GM12872 (cell line): ENCODE results near the gene FYB2.
A peak's percentile ranks its signal among the peaks of the same experiment; 100 is the strongest.

Source experiments
- CTCF ChIP-seq: IDR thresholded peaks from 3 replicates; pipeline ENCODE4 v1.5.1; 2011; ENCODE audit warnings: low read depth, mild to moderate bottlenecking, low read length, moderate library complexity; ENCODE audit not compliant: insufficient read depth

FYB2 gene

DNA sequence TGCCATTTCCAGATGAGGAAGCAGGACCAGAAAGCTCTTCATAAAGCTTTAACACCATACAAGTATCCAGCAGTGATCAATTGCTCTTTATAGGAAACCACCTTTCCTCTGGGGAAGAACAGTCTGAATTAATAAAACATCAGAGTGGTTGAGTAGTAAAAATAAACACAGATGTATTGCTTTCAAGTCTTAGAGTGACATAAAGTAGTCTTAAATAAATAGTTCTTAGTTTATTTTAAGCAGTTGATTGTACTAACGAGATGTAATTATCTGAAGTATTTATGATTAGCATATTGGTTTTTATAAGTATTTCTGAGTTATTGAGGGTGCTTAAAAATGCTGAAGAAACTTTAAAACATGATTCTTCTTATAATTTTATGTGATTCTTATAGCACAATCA lies 107.1 kb downstream of the FYB2 start:
- no peak for TF ChIP-seq CTCF

- no peak for TF ChIP-seq CTCF
Measured at GRCh38 chr1:56710646-56711045, 108.6 kb downstream of the FYB2 start.

- TF ChIP-seq CTCF, result no peak
Measured at GRCh38 chr1:56709995-56710394, 109.2 kb downstream of the FYB2 start.

DNA sequence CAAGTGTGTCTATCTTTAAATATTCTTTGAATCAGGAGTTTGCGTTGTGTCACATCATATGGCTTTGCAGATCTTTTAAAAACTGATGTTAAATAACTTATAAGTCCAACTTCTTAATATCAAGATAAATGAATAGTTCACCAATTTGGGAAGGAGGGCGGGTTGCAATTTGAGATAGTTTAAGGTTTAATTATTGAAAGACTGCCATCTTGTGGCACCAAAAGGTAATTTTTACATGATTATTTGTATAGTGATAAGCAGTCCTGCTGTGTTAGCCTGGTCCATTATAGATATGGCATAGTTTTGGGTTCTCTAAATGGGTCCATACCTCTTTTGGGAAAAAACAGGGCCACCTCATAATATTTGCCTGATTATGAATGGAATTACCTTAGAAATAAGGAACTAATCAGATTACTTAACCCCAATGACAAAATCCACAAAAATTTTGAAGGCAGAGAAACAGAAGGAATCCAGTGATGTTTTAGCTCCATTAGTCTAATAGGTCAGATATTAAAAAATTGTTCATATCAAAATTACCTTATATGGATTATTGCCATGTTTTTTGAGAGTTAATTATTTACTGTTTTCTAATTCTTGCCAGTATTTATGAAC lies 109.8 kb downstream of the FYB2 start:
- TF ChIP-seq CTCF, result peak; percentile 42

GRCh38 chr1:56707379-56707778 lies 111.8 kb downstream of the FYB2 start:
- TF ChIP-seq CTCF, result no peak

DNA sequence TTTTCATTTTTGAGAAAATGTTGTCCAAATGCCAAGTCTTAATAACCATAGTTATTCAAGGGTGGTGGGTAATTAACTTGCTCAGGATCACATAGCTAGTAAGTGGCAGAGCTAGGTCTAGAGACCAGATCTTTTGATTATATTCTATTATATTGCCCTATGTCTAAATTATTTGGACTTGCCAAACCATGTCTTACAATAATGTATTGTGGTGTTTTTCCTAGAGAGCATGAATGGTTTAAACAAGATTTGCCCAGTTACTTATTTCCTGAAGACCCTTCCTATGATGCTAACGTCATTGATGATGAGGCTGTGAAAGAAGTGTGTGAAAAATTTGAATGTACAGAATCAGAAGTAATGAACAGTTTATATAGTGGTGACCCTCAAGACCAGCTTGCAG lies 115.5 kb downstream of the FYB2 start:
- no peak for TF ChIP-seq CTCF

DNA sequence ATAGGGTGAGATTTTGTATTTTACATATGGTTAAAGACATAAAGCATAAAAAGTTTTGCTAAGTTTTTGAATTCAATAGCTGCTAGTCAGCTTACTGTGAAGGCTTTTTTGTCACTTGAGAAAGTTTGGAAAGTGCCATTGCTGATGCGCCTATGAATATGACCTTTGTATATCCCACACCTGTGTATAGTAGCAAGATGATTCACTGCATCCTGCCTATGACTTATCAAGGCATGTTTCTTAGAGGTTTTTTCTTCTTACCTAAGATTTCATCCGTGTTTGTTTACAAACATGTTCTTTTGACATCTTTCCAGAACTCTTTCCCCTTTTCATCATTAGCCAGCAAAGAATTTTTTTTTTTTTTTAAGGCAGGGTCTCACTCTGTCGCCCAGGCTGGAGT lies 122.5 kb downstream of the FYB2 start:
- no peak for TF ChIP-seq CTCF
